Ishikawa (cell line): Measurements from ENCODE around the gene GRM1.

Experiments
- CEBPB ChIP-seq: IDR thresholded peaks from 2 replicates; pipeline ENCODE4 v1.6.1; 2012
- CREB1 ChIP-seq: IDR thresholded peaks from 2 replicates; pipeline ENCODE4 v1.6.1; 2012; ENCODE audit warnings: low read depth
- EGR1 ChIP-seq: IDR thresholded peaks from 2 replicates; pipeline ENCODE4 v1.6.1; 2012
- EP300 ChIP-seq: IDR thresholded peaks from 2 replicates; pipeline ENCODE4 v1.6.1; 2012; ENCODE audit warnings: borderline replicate concordance
- FOXM1 ChIP-seq: IDR thresholded peaks from 2 replicates; pipeline ENCODE4 v1.6.1; 2012; ENCODE audit warnings: low read depth, borderline replicate concordance
- RAD21 ChIP-seq: IDR thresholded peaks from 2 replicates; pipeline ENCODE4 v1.6.1; 2012; ENCODE audit warnings: low read depth
- REST ChIP-seq: IDR thresholded peaks from 2 replicates; pipeline ENCODE4 v1.6.1; 2012; ENCODE audit warnings: low read depth, mild to moderate bottlenecking
- TAF1 ChIP-seq: IDR thresholded peaks from 2 replicates; pipeline ENCODE4 v1.6.1; 2012; ENCODE audit warnings: low read depth, mild to moderate bottlenecking
- TF ChIP-seq, protein P1 (sequence below): IDR thresholded peaks from 2 replicates; pipeline ENCODE4 v1.6.1; 2012

DNA sequence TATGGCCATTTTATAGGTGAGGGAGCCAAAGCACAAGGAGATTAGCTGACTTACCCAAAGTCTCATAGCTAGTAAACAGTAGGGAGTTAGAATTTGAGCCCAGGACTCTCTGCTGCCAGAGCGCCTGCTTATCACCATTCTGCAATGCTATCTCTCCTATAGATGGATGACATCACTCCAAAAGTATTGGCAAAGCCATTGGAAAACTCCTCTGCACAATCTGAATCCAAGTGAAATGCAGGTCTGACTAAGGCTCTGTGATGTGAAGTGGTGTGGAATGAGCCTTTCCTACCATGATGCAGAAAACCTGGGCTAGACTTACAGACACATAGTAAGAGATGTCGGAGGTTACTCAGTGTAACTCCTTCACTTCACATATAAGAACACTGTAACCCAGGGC lies 106.3 kb downstream of the GRM1 start:
- TF ChIP-seq REST, result no peak
- TF ChIP-seq, protein P1, sequence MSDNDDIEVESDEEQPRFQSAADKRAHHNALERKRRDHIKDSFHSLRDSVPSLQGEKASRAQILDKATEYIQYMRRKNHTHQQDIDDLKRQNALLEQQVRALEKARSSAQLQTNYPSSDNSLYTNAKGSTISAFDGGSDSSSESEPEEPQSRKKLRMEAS, result no peak
- TF ChIP-seq CEBPB, result no peak
- TF ChIP-seq EP300, result no peak
- no peak for TF ChIP-seq TAF1
- TF ChIP-seq RAD21, result no peak
- no peak for TF ChIP-seq CREB1
- TF ChIP-seq FOXM1, result no peak
- no peak for TF ChIP-seq EGR1
